ENCODE data around the gene FER. TPM values are rescaled to one million over a fixed set of nuclear protein-coding genes. Genes with fewer than 3 reads are reported as not detected.

FER gene
- total and polyA plus RNA-seq, 2 of the 8 experiments (the other 6 are each of a cell fraction or from before 2014, with no cell fraction given): 1.3 to 15.8 TPM

DNA sequence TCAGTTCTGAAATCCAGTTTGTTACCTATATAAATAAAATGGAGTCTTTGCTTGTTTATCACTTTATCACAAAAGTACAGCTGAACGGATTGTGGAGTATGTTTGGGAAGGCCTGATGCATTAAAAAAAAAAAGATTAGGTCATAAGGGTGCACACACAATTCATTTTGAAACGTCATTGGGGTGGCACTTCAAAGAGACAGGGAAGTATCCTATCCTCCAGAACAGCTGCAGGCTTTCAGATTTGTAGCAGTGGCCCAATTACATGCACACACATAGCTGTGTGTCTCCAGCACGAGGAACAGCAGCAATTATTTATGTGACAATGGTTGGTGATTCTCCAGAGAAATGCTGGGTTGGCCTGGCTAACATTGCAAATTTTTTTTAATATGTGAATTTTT lies 46.8 kb upstream of the FER start:
- CTCF ChIA-PET (ENCODE audit: partially characterized antibody): no interaction called here
- Histone ChIP-seq H3K56ac (replicated peaks; ENCODE audit: insufficient read length, low read depth, low read length) (no peak overlapping the region), H3K9ac (replicated peaks in 1 of 4; ENCODE audit: extremely low read depth in 1 of 4, low read depth in 3 of 4, low read length in 3 of 4) (no peak overlapping the region), H3K23me2 (ENCODE audit: low read depth, low read length) (no peaks in the 10 kb centered on the region), H3K4me2 (ENCODE audit: insufficient read depth in 1 of 2, low read depth in 2 of 2, low read length in 2 of 2) (no peak overlapping the region), H3K9me3 (ENCODE audit: insufficient read depth in 2 of 2, low read depth in 1 of 2, low read length in 1 of 2) (no peaks in the 10 kb centered on the region), H4K91ac (replicated peaks; ENCODE audit: insufficient read length, low read length) (no peak overlapping the region), H3K27me3 (replicated peaks in 1 of 4; ENCODE audit: control insufficient read depth in 3 of 4, extremely low read depth in 1 of 4, insufficient read depth in 3 of 4, low read length in 3 of 4) (no peaks in the 10 kb centered on the region), H3K23ac (ENCODE audit: insufficient read length) (no peak overlapping the region), H2AFZ (ENCODE audit: low read length) (no peak overlapping the region), H3K36me3 (ENCODE audit: control insufficient read depth in 2 of 4, insufficient read depth in 4 of 4, low read length in 3 of 4) (no peaks in the 10 kb centered on the region), H3K79me2 (ENCODE audit: control insufficient read depth in 1 of 2, insufficient read depth in 2 of 2, low read length in 2 of 2) (no peaks in the 10 kb centered on the region), H2AK5ac (ENCODE audit: low read depth, low read length) (no peak overlapping the region), H3K79me1 (ENCODE audit: low read depth, low read length) (no peaks in the 10 kb centered on the region), H3K14ac (ENCODE audit: insufficient read length) (no peak overlapping the region), H4K8ac (ENCODE audit: extremely low read depth, insufficient read depth, low read length) (no peak overlapping the region), H2BK20ac (ENCODE audit: low read length) (no peak overlapping the region), H4K20me1 (replicated peaks in 1 of 2; ENCODE audit: control insufficient read depth in 1 of 2, insufficient read depth in 2 of 2, low read length in 2 of 2) (no peaks in the 10 kb centered on the region), H3K18ac (ENCODE audit: extremely low read depth, low read length) (no peak overlapping the region), H4K5ac (ENCODE audit: insufficient read length, low read depth, low read length) (no peak overlapping the region), H3K4me1 (replicated peaks in 1 of 4; ENCODE audit: control insufficient read depth in 3 of 4, insufficient read depth in 4 of 4, low read length in 3 of 4) (peaks cover 0 to 4% (median 1%) of the 10 kb centered on the region in 4 experiments; a peak in 2 of 7 replicates), H2BK12ac (ENCODE audit: low read depth, low read length) (no peak overlapping the region), H2BK120ac (replicated peaks; ENCODE audit: low read depth, low read length) (no peak overlapping the region), H3K4ac (replicated peaks; ENCODE audit: insufficient read length, low read depth, low read length) (no peak overlapping the region), H3K27ac (ENCODE audit: low read depth, low read length) (no peak overlapping the region), H2BK15ac (ENCODE audit: low read length) (no peak overlapping the region), H3K4me3 (ENCODE audit: extremely low read depth in 1 of 4, insufficient read depth in 2 of 4, low read depth in 3 of 4, low read length in 4 of 4) (no peak overlapping the region), H2BK5ac (ENCODE audit: low read depth, low read length) (no peak overlapping the region)
- WGBS, 2 experiments (ENCODE audit: extremely low coverage in 1 of 2, insufficient coverage in 1 of 2, insufficient read length in 1 of 2, insufficient replicate concordance in 2 of 2, low coverage in 1 of 2, low lambda C conversion rate in 2 of 2, missing lambda C conversion rate in 1 of 2): 47% methylated on average over 3 of the region's 3 CpGs; no CpG with 5 or more reads in 1 of the 2 experiments
- FAIRE-seq (no peak), DNase-seq (ENCODE audit: low read depth in 1 of 2, low spot score in 2 of 2) (no peak)
- POLR2A ChIA-PET (ENCODE audit: partially characterized antibody): interaction anchor here (0.7 to 0.8 kb wide), 2 partner anchors 47 to 200 kb away, joined by 3 read pairs; no protein-coding TSS in a partner anchor
- no peak for TF ChIP-seq SUZ12 (IDR thresholded peaks at IDR 0.05; ENCODE audit: low read length)
- TF ChIP-seq POLR2A (IDR thresholded peaks at IDR 0.05; ENCODE audit: control extremely low read depth in 1 of 2, low read depth in 2 of 2, low read length in 2 of 2): no peak
- TF ChIP-seq NRF1 (IDR thresholded peaks at IDR 0.05; ENCODE audit: low read depth, low read length): no peak
- no peak for TF ChIP-seq KDM1A (IDR thresholded peaks at IDR 0.05; ENCODE audit: borderline replicate concordance, low read length)
- no peak for TF ChIP-seq SAP30 (IDR thresholded peaks at IDR 0.05; ENCODE audit: insufficient read depth, insufficient replicate concordance, low read length)
- TF ChIP-seq SIRT6 (IDR thresholded peaks at IDR 0.05; ENCODE audit: low read length): no peak
- TF ChIP-seq TAF1 (IDR thresholded peaks at IDR 0.05; ENCODE audit: low read depth, low read length): no peak
